ENCODE results near the gene ZBTB20.
A peak's percentile ranks its signal among the peaks of the same experiment; 100 is the strongest.
"Not testable (repeated sequence)": the region's sequence is repeated elsewhere in the genome, so short reads cannot be mapped to it uniquely, and the experiment has no call there.

ZBTB20 gene

DNA sequence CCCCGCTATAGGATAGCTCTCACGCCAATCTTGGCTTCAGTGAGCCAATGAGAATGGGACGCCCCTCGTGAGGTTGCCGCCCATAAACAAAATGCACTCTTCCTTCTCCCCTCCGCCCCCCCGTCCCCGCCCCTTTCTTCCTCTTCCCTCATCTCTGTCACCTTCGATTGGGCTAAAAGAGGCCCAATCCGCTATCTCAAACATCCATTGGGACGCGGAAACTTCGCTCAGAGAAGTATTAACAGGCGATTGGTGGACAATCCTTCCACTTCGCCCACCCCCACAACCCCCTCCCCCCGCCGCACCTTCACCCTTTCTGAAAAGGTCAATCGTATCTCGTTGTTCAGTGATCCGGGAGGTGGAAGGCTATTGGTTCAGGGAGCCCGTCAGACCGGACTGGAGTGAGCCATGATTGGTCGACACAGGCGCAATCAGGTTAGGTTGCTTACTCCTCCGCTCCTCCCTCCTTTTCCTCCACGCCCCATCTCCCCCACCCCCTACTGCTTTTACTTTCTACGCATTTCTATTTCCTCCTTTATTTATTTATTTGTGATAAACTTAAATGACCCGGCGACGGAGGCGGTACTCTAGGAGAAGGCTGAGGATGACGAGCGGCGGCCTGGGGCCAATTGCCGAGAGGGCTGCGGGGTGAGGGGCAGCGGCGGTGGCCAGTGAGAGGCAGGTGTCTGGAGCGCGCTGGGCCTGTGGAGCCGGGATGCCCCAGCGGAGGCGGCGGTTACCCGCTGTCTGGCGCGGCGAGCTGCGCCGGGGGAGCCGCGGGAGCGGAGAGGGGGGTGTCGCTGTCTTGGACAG, 447 bp upstream of the ZBTB20 start:
- peak; percentile 99 for DNase-seq

GRCh38 chr3:115146032-115146417, 1.1 kb downstream of the ZBTB20 start:
- DNase-seq: peak; percentile 81

DNA sequence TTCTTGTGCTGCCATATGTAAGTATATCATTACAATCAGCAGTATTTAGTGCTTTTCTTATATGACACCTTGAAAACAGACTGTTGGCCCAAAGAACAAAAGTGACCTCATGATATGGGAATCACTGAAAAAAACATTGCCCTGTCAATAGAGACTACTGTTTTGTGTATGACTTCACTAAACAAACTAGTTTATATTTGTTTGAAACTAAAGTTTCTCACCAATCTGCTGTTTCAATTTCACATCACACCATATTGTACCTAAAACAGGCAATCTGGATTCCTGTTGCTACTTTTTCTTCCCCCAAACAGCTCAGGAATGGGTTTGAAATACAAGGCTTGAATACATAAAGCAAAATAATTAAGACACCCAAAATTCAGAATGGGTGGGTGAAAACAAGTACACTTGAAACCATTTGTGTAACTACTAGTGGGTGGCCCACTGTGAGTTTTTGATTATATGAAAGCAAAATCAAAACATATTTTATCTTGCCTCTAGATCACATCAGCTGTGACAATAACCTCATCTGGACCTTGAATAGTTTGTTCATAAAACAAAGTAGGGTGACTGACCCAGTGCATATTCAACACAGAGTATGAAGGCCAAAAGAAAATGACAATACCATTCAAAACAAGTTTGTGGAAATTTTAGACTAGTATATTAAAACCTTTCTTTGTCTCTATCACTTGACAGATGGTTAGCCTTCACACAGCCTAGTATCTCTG, 5.9 kb downstream of the ZBTB20 start:
- no peak for DNase-seq

DNA sequence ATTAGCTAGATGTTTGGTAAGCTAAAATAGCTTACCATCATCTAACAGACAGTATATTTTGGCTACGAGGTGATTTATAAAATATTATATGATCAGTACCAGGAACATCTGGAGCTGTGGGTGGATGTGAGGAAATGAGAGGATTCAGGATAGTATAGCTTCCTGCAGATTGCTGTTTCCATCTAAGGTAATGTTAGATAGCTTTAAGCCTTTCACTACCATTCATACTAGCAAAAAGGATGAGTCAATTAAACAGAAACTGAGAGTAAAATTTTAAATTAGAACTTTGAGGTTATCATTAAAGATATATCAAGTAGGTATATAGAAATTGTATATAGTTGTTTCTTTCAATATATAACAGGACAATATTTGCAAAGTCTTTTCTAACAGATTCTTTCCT, 8.0 kb downstream of the ZBTB20 start:
- no peak for DNase-seq

DNA sequence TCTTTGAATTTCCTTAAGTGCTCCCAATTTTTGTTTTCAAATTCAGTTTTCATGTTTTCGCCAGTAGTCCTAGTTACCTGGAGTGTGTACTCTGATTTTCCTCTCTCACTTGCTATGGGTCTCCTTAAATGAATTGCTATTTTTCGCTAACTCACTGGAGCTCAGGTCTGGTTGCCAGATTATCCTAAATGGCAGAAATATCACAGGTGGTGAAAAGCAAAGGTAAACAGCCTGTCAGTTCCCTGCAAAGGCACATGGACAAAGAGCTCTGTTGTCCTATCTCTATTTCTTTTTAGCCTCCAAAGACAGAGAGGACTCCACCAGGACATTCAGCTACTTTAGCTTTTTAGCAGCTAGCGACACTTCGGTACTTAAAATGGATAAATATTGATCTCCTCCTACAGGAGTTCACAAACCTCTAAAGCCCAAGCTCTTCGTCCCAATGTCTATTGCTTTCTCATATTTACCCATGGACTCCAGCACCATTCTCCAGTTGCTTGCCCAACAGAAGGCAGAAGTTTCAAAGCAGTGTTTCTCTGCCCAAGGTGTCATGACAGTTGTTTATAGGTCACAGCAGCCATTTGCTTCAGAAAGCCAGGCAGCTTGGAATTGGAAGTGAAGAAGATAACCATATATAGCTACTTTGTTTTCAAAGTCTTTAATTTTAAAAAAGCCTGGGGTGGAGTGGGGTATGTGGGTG, 12.3 kb downstream of the ZBTB20 start:
- DNase-seq: no peak

- DNase-seq: no peak
These were observed 19.9 kb downstream of the ZBTB20 start for GRCh38 chr3:115127208-115127607.

DNA sequence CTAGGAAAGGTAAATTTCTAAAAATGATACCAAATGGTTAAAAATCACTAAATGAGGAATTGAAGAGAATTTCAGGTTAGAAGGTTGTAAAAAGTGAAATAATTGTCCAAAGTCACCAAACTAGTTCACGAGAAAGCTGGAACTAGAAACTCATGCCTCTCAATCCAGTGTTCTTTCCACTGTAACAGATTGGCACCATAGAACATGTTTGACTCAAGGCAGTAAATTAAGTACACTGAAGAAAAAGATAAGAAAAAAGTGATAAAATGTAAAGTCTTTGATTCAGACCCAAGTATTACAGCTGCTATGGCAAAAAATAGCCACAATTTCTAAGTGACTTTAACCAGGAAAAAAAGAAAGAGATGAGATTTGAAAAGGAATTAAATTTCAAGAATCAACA, 26.5 kb downstream of the ZBTB20 start:
- DNase-seq: no peak

DNA sequence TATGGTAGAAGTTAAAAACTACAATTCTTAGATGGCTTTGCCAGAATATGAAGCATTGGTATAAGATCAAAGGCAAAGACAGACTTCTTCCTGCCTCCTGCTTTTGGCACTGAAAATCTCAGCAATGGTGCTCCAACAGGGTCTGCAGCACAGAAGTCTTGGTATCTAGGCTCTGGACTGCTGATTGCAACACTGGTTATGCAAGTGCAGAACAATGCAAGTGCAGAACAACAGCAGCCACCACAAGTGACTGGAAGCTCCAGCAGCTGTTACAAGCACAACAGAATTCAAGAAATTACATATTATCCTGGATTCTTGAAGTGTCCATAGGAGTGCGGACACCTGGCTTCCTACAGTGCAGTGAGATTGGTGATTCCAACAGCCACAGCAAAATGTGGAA, 33.7 kb downstream of the ZBTB20 start:
- DNase-seq: peak; percentile 13

GRCh38 chr3:115111632-115112031, 35.5 kb downstream of the ZBTB20 start:
- DNase-seq: no peak

DNA sequence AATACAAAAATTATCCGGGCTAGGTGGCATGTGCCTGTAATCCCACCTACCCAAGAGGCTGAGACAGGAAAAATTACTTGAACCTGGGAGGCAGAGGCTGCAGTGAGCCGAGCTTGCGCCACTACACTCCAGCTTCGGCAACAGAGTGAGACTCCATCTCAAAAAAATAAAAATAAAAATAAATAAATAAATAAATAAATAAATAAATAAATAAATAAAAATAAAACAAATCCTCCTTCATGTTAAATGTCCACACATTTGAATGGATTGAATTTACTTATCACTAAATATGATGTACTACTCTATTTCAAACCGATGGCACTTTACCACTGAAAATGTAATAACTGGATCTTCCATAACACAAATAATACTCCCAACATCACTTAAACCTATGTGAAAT, 36.3 kb downstream of the ZBTB20 start:
- DNase-seq: no peak

DNA sequence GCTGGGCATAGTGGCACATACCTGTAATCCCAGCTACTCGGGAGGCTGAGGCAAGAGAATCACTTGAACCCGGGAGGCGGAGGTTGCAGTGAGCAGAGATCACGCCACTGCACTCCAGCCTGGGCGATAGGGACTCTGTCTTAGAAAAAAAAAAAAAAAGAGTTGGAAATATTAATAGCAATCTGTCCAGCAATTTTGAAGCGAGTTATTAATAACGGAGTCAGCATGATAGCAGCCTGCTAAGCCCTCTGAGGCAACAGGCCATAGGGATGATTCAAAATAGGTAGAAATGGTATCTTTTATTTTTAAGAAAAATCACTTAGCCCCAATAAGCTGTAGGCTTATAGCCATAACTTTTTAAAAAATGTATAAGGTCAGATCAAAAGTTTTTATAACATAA, 37.0 kb downstream of the ZBTB20 start:
- DNase-seq: not testable (repeated sequence)

GRCh38 chr3:115108614-115109013, 38.5 kb downstream of the ZBTB20 start:
- DNase-seq: no peak

- no peak for DNase-seq
These were observed 45.0 kb downstream of the ZBTB20 start for GRCh38 chr3:115102046-115102445.

GRCh38 chr3:115100806-115101205, 46.3 kb downstream of the ZBTB20 start:
- no peak for DNase-seq

DNA sequence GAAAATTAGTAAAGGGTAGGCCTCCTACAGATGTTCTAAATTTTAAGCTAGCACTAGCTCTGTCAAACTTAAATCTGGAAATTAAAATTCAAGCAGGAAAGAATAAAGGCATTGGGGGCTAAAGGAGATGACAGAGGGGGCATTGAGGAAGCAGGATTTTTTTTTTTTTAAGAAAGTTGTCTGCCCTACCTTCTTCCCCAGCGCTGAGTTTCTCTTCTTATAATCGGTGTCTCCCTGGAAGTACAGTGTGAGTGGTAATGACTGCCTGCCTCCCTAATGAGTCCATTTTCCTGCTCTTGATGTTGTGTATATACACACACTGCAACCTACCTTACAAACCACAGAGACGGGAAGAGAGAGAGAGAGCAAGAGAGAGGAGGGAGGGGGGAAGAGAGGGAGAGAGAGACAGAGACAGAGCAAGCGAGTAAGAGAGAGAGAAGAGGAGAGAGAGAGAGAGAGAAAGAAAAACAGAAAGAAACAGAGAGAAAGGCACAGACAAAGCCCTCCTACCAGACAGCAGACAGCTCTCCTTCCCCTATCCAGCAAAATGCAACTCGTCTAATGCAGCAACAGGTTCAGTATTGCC, 47.0 kb downstream of the ZBTB20 start:
- peak; percentile 5 for DNase-seq

- no peak for DNase-seq
These were observed 47.7 kb downstream of the ZBTB20 start for GRCh38 chr3:115099134-115099985.

GRCh38 chr3:115098354-115099073, 48.6 kb downstream of the ZBTB20 start:
- no peak for DNase-seq

- no peak for DNase-seq
These were observed 51.9 kb downstream of the ZBTB20 start for GRCh38 chr3:115095236-115095635.

DNA sequence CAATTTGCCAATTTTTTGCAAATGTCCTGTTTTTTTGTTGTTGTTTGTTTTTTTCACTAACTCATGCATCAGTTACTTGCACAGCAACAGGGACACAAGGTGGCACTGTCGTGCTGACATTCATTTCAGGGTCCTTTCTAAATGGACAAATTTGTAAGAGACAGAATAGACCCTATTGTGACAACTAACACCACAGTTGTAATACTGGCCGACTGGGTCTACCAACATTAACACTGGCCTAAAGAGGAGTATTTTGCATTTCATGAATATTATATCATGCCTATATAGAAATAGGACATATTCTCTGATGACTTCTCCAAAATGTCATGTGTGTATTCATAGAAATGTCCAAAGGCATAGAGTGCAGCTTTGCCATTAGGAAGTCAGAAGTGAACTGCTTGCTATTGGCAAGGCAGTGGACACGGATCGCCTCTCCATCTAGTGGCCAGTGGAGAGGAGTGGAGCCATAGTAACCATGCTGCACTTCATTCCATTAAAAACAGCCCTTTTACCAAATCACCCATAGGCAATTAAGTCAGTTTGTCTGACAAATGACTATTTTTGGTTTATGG, 54.8 kb downstream of the ZBTB20 start:
- peak; percentile 55 for DNase-seq

DNA sequence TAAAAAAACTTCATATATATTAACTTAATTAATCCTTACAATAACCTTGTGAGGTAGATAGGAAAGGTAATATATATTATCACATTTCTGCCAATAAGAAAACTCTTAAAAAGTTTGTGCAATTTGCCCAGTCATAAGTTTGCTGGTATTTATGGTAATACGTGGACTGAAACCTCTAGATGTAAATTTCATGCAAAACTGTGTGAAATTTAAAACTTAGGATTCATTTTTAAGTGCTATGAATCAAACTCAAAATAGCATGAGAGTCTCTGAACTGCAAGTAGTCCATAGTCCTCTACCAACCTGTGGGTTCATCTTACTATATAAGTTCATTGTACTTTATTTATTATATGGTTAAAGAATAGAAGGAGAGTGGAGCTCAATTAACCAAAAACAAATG, 56.4 kb downstream of the ZBTB20 start:
- DNase-seq: no peak

DNA sequence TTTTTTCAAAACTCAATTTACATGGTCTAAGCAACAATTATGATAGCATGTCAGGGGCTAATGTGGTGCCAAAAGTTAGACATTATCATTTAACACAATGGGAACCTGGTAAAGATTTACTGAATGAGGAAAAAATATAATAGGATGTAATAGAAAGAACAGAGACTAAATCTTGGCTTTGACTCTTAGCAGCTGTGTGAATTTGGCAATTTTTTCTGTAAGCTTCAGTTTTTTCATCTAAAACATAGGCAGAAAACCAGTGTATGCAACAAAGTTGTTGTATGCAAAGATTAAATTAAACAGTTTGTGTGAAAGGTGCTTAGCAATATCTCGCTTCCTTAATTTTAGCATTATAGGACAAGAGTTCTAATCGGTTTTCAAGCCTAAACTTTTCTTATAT, 57.6 kb downstream of the ZBTB20 start:
- DNase-seq: no peak

Data from inflammatory macrophage treated with lipopolysaccharide for 4 hours (primary cell).